Gastroesophageal sphincter (tissue), 3 donors: Measurements from ENCODE around the gene SERPINH1.

Source experiments
- CTCF ChIP-seq, 4 experiments: fragments of 200-600 bp in 2 of 4; fragments of 450-650 bp in 2 of 4; sonication (generic) in 1 of 4; IDR thresholded peaks; one replicate each; pipeline ENCODE4 v1.5.1; 2017 to 2019; ENCODE audit warnings: antibody characterized with exemption in 4 of 4, mild to moderate bottlenecking in 2 of 4, moderate library complexity in 2 of 4
- POLR2A ChIP-seq, 2 donors: fragments of 450-650 bp; IDR thresholded peaks; one replicate each; pipeline ENCODE4 v1.6.1; 2017; ENCODE audit warnings: antibody characterized with exemption in 2 of 2, mild to moderate bottlenecking in 2 of 2, moderate library complexity in 1 of 2
- POLR2AphosphoS5 ChIP-seq: sonication (generic); formaldehyde crosslinking; IDR thresholded peaks from one replicate; pipeline ENCODE4 v1.6.1; 2017; ENCODE audit warnings: antibody characterized with exemption

GRCh38 chr11:75560644-75561043, 1.4 kb upstream of the SERPINH1 start:
- TF ChIP-seq CTCF (IDR thresholded peaks at IDR 0.05) (no peak), POLR2A (IDR thresholded peaks at IDR 0.05) (no peak), POLR2AphosphoS5 (no peak)
